Amniotic stem cell (primary cell): ENCODE results near the gene TROAP.
A peak's percentile ranks its signal among the peaks of the same experiment; 100 is the strongest.
"Not testable (repeated sequence)": the region's sequence is repeated elsewhere in the genome, so short reads cannot be mapped to it uniquely, and the experiment has no call there.

Experiments used
- DNase-seq: peaks from one replicate; lab custom pipeline; 2025; lab: John Stamatoyannopoulos, UW

TROAP gene

GRCh38 chr12:49330631-49331379, 7.8 kb downstream of the TROAP start:
- DNase-seq, result no peak

GRCh38 chr12:49331380-49332222, 8.5 kb downstream of the TROAP start:
- peak; percentile 72 for DNase-seq

- no peak for DNase-seq
These were observed 9.4 kb downstream of the TROAP start for GRCh38 chr12:49332441-49332861.

GRCh38 chr12:49332891-49333371, 9.9 kb downstream of the TROAP start:
- no peak for DNase-seq

GRCh38 chr12:49333778-49334177, 10.7 kb downstream of the TROAP start:
- DNase-seq, result not testable (repeated sequence)

GRCh38 chr12:49334226-49334625, 11.2 kb downstream of the TROAP start:
- DNase-seq, result no peak

GRCh38 chr12:49334681-49335080, 11.6 kb downstream of the TROAP start:
- no peak for DNase-seq

- DNase-seq, result no peak
These were observed 12.3 kb downstream of the TROAP start for GRCh38 chr12:49335118-49335954.

GRCh38 chr12:49335955-49336644, 13.0 kb downstream of the TROAP start:
- DNase-seq, result no peak

- DNase-seq, result peak; percentile 28
These were observed 13.9 kb downstream of the TROAP start, which contains the start of gene C1QL4 for GRCh38 chr12:49336645-49337584. Gene C1QL4 (minus strand): TSS chr12:49337188. CDS start chr12:49336477, 711 bp downstream.

- DNase-seq, result no peak
These were observed 15.9 kb downstream of the TROAP start for GRCh38 chr12:49338830-49339463.

- no peak for DNase-seq
These were observed 16.4 kb downstream of the TROAP start for GRCh38 chr12:49339464-49339861.

GRCh38 chr12:49340095-49340870, 17.2 kb downstream of the TROAP start:
- DNase-seq, result no peak

GRCh38 chr12:49340971-49341776, 18.1 kb downstream of the TROAP start:
- no peak for DNase-seq

GRCh38 chr12:49341777-49342065, 18.7 kb downstream of the TROAP start:
- no peak for DNase-seq

- peak; percentile 53 for DNase-seq
These were observed 19.2 kb downstream of the TROAP start for GRCh38 chr12:49342066-49342913.
